ENCODE results near the gene HOXB8. TPM values are rescaled to one million over a fixed set of nuclear protein-coding genes. Genes with fewer than 3 reads are reported as not detected.
A peak's percentile ranks its signal among the peaks of the same experiment; 100 is the strongest.

HOXB8 gene
- total RNA-seq, 1 donor from 2014 or later: not detected

DNA sequence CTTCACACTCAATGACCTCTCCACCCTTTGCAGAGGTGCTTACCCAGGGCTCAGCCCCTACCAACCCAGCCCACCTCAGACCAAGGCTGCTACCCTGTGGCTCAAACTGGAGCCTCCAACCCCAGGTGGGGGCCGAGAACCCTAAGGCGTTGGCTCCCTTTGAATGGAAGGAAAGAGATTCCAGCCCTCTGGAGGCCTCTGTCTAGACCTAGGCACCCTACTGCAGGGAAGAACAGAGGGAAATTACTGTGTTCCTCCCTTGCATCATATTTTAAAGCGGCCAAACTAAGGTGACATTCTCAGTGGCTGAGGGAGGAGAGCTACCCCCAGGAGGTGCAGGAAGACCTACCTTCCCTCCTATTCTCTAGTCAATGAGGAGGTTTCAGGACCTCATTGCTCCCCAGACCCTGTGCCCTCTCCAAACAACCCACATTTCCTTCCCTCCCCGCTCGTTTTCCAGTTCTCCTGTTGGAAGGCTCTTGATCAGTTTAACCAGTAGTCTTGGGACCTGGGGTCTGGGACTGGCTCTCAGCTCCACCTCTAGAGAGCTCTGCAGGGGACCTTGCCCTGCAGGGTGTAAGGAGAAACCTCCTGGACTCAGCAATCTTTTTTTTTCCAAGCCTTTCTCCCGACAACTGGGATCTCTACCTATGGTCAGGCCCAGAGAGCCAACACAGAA is 5.5 kb upstream of the HOXB8 start:
- no peak overlapping the region for H3K9ac ChIP-seq
- H3K27me3 Mint-ChIP-seq (ENCODE audit: insufficient read depth, low read depth): peaks cover 90% of the 10 kb centered on the region
- H3K9me3 ChIP-seq (ENCODE audit: low read depth): no peaks in the 10 kb centered on the region
- no peak overlapping the region for H3K27ac Mint-ChIP-seq
- H2AFZ ChIP-seq (replicated peaks): no peak overlapping the region
- H3K79me2 ChIP-seq (ENCODE audit: low read depth): no peaks in the 10 kb centered on the region
- no peak for DNase-seq (ENCODE audit: low spot score)
- H3K4me1 Mint-ChIP-seq: peaks cover 2% of the 10 kb centered on the region
- H3F3A ChIP-seq (ENCODE audit: low read depth): peaks cover 3% of the 10 kb centered on the region
- no peak overlapping the region for H3K27ac ChIP-seq
- H3K27me3 ChIP-seq: peaks cover 100% of the 10 kb centered on the region
- no peak overlapping the region for H3K4me3 Mint-ChIP-seq
- no peak overlapping the region for H3K4me2 ChIP-seq
- no peaks in the 10 kb centered on the region for H3K36me3 Mint-ChIP-seq
- no peak overlapping the region for H3K4me3 ChIP-seq
- H3K4me1 ChIP-seq: peaks cover 4% of the 10 kb centered on the region
- H3K36me3 ChIP-seq: no peaks in the 10 kb centered on the region
- peaks cover 98% of the 10 kb centered on the region for H4K20me1 ChIP-seq (ENCODE audit: low read depth)
- H3K9me3 Mint-ChIP-seq: peaks cover 14% of the 10 kb centered on the region
- TF ChIP-seq EZH2 (IDR thresholded peaks at IDR 0.05) (no peak), EZH2phosphoT487 (IDR thresholded peaks at IDR 0.05) (no peak)
- TF ChIP-seq, protein P1, sequence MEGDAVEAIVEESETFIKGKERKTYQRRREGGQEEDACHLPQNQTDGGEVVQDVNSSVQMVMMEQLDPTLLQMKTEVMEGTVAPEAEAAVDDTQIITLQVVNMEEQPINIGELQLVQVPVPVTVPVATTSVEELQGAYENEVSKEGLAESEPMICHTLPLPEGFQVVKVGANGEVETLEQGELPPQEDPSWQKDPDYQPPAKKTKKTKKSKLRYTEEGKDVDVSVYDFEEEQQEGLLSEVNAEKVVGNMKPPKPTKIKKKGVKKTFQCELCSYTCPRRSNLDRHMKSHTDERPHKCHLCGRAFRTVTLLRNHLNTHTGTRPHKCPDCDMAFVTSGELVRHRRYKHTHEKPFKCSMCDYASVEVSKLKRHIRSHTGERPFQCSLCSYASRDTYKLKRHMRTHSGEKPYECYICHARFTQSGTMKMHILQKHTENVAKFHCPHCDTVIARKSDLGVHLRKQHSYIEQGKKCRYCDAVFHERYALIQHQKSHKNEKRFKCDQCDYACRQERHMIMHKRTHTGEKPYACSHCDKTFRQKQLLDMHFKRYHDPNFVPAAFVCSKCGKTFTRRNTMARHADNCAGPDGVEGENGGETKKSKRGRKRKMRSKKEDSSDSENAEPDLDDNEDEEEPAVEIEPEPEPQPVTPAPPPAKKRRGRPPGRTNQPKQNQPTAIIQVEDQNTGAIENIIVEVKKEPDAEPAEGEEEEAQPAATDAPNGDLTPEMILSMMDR (IDR thresholded peaks at IDR 0.05): no peak

DNA sequence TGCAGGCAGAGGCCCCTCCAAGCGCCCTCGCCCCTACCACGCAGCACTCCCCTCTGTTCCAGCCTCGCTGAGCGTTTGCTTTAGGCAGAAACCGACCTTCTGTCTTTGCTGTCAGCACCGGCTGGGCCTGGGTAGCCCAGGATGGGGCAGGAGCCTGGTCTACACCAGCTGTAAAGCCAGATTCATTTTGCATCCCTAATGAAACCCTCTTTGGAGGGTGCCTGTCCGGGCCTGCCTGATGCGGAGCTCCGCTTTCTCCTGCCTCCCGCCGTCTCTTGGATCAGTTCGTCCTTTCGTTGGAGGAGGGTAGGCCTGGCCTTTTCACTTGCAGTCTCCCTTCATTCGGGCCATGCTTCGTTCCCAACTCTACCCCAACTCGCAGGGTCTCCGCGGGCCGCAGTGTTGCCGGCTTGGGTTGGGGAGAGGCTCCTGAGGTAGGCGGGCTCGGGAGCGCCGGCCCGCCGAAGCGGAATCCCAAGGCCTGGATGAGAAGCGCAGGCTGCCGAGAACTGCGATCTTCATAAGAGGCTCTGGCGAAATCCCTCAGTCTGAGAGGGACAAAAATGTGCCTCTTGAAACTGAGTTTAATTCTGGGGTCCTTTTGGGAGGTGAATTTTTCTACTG is 4.8 kb upstream of the HOXB8 start:
- Histone ChIP-seq H3K9me3 (ENCODE audit: low read depth) (no peaks in the 10 kb centered on the region), H3K27me3 (peaks cover 100% of the 10 kb centered on the region), H3F3A (ENCODE audit: low read depth) (no peaks in the 10 kb centered on the region), H3K79me2 (ENCODE audit: low read depth) (no peaks in the 10 kb centered on the region), H3K27ac (no peak overlapping the region), H2AFZ (replicated peaks) (no peak overlapping the region), H3K36me3 (no peaks in the 10 kb centered on the region), H3K9ac (no peak overlapping the region), H4K20me1 (ENCODE audit: low read depth) (peaks cover 98% of the 10 kb centered on the region), H3K4me1 (no peaks in the 10 kb centered on the region), H3K4me2 (no peak overlapping the region), H3K4me3 (no peak overlapping the region)
- H3K36me3 Mint-ChIP-seq: no peaks in the 10 kb centered on the region
- H3K4me1 Mint-ChIP-seq: no peaks in the 10 kb centered on the region
- peaks cover 14% of the 10 kb centered on the region for H3K9me3 Mint-ChIP-seq
- peaks cover 94% of the 10 kb centered on the region for H3K27me3 Mint-ChIP-seq (ENCODE audit: insufficient read depth, low read depth)
- H3K4me3 Mint-ChIP-seq: no peak overlapping the region
- no peak overlapping the region for H3K27ac Mint-ChIP-seq
- peak; percentile 98 for TF ChIP-seq EZH2phosphoT487 (IDR thresholded peaks at IDR 0.05)
- TF ChIP-seq EZH2 (IDR thresholded peaks at IDR 0.05): peak; percentile 99
- TF ChIP-seq, protein P1 (IDR thresholded peaks at IDR 0.05): no peak
- DNase-seq (ENCODE audit: low spot score): peak; percentile 57

DNA sequence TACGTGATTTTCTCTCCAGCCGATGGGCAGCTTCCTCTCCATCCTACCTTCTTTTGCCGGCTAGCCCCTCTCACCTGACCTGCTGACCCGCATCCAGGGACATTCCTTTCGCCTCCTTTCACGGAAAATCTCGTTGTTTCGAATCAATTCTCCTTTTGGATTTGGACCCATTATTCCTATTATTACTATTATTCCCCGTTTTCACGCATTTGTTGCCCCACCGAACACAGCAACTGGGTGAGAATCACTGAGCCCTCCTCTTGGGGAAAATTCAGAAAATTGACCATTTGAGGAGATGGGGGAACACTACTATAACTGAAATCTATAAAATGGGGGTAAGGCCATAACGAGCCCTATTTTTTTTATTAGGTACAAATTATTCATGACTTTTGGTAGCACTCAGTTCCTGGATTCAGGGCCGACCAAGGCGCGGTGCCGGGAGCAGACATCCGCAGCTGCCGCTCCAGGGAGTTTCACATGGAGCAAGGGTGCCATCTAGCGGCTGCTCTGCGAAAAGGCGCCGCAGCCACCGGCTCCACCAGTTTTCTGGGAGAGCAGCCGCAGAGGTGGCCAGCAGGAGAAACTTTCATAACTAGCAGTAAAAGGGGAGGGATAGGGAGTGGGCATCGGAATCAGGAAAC is 3.3 kb upstream of the HOXB8 start:
- Mint-ChIP-seq H3K27ac (no peak overlapping the region), H3K36me3 (no peaks in the 10 kb centered on the region), H3K9me3 (peaks cover 10% of the 10 kb centered on the region), H3K4me1 (no peaks in the 10 kb centered on the region), H3K27me3 (ENCODE audit: insufficient read depth, low read depth) (peaks cover 97% of the 10 kb centered on the region), H3K4me3 (peak overlapping the region; percentile 41)
- no peaks in the 10 kb centered on the region for H3K36me3 ChIP-seq
- H3K4me3 ChIP-seq: no peak overlapping the region
- no peaks in the 10 kb centered on the region for H3F3A ChIP-seq (ENCODE audit: low read depth)
- peaks cover 100% of the 10 kb centered on the region for H3K27me3 ChIP-seq
- TF ChIP-seq EZH2phosphoT487 (IDR thresholded peaks at IDR 0.05) (peak; percentile 94), EZH2 (IDR thresholded peaks at IDR 0.05) (peak; percentile 97)
- TF ChIP-seq, protein P1 (IDR thresholded peaks at IDR 0.05): peak; percentile 97
- peak; percentile 93 for DNase-seq (ENCODE audit: low spot score)
- no peaks in the 10 kb centered on the region for H3K4me1 ChIP-seq
- H3K9ac ChIP-seq: no peak overlapping the region
- H3K9me3 ChIP-seq (ENCODE audit: low read depth): no peaks in the 10 kb centered on the region
- H3K79me2 ChIP-seq (ENCODE audit: low read depth): no peaks in the 10 kb centered on the region
- H4K20me1 ChIP-seq (ENCODE audit: low read depth): peaks cover 98% of the 10 kb centered on the region
- H3K27ac ChIP-seq: no peak overlapping the region
- H3K4me2 ChIP-seq: no peak overlapping the region
- no peak overlapping the region for H2AFZ ChIP-seq (replicated peaks)
